HuH-7 (cell line): ENCODE results near the gene ITGA4.

Experiments used
- DNase-seq: peaks from one replicate; pipeline ENCODE4 v3.0.0; 2011; ENCODE audit warnings: low spot score

ITGA4 gene

GRCh38 chr2:181515719-181516118 is 58.5 kb downstream of the ITGA4 start:
- DNase-seq, result no peak

- no peak for DNase-seq
Measured at GRCh38 chr2:181516992-181517391, 59.8 kb downstream of the ITGA4 start.

DNA sequence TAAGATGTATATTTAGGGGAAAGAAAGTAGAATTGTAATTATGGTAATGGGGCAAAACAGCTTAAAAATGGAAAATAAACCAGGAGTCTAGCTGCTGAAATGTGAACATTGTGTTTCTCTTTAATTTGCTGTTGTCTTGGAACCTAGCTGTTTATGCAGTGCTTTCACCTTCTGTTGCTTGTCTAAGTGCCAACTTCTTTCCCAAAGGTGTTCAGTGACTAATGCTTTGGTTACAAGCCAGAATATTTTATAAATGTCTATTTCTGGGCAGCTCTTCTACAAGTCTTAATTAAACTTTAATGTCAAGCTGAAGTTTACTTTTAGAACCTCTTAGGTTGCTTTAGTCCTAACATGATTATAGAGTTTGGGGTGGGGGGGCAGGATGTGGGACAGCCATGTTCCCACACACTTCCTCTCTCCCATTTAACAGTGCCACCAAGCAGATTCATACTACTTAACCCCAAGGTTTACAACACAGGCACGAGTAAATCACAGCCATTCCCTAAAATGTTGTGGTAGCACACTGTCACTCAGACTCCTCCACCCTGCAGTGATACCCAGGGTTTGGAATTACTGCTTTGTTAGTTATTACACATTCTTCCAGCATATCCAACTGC is 60.6 kb downstream of the ITGA4 start:
- DNase-seq, result no peak

- DNase-seq, result no peak
Measured at GRCh38 chr2:181520253-181520652, 63.1 kb downstream of the ITGA4 start.

- DNase-seq, result no peak
Measured at GRCh38 chr2:181523756-181524155, 66.6 kb downstream of the ITGA4 start.

DNA sequence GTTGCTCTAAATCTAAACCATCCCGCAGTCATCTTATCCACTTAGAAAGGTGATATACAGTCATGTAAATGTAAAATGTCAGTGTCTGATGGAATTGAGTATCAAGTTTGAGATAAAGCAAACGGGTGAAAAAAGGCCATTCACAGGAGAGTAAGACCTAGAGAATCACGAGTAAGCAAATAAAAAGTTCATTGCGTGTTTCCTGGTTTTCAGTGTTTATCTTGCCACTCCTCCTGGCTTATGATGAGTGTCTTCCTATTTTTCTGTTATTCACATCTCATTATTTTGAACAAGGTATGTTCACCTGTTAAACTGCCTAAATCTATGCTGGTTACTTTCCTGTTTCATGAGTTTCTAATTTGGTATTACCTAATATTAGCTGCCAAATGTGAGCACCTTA is 68.8 kb downstream of the ITGA4 start:
- DNase-seq, result no peak

DNA sequence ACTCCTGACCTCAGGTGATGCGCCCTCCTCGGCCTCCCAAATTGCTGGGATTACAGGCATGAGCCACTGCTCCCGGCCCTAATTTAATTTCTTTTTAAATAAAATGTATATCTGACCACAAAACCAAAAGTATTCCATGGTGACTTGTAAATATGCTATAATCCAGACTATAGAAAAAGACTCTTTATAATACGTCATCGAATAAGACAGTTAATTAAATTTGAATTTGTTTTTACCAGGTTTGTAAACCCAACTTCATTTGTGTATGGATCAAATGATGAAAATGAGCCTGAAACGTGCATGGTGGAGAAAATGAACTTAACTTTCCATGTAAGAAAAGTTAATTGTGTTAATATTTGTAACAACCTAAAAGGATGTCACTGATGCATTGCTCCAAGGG is 69.9 kb downstream of the ITGA4 start:
- DNase-seq, result no peak

DNA sequence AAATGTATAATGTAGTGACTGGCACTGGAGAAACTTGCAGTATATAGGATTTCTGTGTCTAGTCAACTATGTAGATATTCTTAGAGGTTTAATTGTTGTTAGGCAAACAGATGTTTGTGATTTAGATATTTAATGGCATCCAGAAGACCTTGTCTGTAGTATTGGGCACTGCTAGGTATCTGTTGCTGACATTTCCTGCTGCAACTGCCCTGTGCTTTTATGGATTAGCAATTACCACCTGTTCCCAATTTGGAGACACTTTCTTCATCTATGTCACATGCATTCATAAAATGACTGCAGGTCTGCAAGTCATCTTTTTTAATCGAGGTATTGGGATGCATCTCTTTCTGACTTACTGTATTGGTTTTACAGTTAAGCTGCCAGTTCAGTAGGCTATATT is 71.3 kb downstream of the ITGA4 start:
- DNase-seq, result no peak

GRCh38 chr2:181536730-181537129 is 79.5 kb downstream of the ITGA4 start:
- DNase-seq, result no peak

GRCh38 chr2:181540421-181540820 is 83.2 kb downstream of the ITGA4 start:
- DNase-seq, result no peak

DNA sequence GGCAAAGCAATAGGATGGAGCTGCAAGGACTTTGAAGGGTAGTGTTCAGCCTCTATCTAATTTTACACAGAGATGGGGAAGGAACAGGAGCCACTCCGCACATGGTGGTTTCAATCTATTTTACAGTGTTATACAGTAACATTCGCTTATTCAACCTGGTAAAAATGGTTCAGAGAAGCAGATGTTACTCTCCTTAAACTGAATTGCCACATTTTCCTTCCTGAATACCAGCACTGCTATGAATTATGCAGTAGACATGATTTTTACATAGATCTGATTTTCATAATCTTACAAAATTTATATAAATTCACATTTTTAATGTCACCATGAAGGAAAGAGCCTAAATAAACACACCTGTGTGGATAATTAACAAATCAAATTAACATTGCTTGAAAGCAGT is 85.0 kb downstream of the ITGA4 start:
- no peak for DNase-seq

GRCh38 chr2:181546086-181546485 is 88.9 kb downstream of the ITGA4 start:
- no peak for DNase-seq

- no peak for DNase-seq
Measured at GRCh38 chr2:181552808-181553207, 95.6 kb downstream of the ITGA4 start.

DNA sequence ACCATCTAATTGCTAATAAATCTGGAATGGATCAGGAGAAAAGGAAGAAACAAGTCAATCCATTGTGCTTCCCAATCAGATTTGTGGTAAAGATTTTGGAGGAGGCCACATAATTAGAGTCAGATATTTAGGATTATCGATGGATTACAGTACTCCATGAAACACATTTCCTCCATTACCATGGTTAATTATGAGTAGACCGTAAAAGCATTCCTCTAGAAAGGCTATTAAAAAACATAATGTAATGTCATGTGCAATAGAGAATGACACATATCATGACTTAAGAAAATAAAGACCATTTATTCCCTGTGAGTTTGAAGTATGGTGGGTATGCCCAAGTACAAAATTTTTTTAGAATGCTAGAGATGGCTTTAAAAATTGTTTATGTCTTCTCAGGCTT is 96.1 kb downstream of the ITGA4 start:
- no peak for DNase-seq

DNA sequence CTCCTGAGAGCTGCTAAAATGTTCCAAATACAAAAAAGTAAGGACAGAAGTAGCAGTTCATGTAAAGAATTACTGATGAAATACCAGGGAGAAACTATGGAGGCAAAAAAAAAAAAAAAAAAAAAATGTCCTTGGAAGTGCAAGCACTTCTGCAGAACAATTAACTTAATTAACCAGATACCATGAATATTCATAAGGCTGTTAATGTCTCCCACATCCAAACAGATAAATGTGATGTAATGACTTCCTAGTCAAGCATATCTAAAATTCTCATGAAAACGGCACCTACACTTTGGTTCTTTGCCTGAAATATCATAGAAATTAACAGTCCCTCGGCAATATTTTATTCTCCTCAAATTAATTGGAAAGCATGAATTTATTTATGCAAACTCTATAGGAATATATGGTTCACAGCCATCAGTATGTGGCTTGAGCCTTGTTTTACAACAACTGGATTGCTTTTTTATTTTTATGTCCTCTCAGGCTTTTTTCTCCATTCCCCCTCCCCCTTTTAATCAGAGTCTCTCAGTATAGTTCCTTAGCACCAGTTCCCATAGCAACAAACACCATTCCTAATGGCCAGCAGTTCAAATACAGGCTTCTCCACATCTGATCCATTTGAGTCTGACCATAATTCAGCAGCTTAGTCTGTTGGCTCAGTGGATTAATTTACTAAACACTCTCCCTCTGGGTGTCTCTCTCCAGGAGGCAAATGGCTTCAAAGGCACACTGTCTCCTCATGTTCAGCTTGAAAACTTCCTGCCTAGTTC is 97.1 kb downstream of the ITGA4 start:
- DNase-seq, result no peak

DNA sequence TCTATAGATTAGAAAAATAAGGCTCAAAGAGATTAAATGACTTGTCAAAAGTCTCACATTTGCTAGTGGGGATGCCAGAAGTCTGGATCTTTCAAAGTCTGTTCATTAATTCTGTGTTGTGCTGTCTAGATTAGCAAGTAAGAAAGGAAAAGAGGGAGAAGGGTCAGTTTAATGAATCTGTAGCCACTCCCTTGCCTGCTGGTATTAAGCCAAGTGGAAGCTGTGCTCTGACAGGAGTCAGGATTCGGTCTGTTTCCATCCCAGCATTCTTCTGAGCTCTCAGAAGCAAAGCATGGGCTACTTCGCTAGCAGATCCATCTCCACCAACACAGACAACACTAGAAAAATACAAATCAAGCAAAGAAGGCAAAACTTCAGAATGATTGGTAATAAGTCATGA is 101.2 kb downstream of the ITGA4 start:
- no peak for DNase-seq

- DNase-seq, result no peak
Measured at GRCh38 chr2:181563101-181563692, 106.0 kb downstream of the ITGA4 start.

GRCh38 chr2:181566334-181567032 is 109.3 kb downstream of the ITGA4 start:
- no peak for DNase-seq

DNA sequence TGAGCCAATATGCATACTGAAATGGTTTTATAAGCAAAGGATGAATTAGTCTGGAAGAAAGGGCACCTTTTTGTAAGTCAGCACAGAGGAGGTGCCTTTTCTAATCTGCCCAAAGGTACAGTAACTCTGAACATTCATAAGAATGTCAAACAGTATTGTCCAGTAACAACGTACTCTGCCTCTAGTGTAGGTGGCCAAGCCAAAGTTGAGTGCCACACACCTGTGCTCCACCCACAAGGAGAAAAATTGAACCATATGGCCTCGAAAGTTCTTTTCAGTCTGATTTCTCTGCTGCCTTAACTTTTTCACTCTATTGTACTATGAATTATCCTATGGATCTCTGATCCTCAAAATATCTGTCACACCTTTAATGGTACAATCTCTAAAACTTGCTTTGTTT is 112.9 kb downstream of the ITGA4 start:
- no peak for DNase-seq

DNA sequence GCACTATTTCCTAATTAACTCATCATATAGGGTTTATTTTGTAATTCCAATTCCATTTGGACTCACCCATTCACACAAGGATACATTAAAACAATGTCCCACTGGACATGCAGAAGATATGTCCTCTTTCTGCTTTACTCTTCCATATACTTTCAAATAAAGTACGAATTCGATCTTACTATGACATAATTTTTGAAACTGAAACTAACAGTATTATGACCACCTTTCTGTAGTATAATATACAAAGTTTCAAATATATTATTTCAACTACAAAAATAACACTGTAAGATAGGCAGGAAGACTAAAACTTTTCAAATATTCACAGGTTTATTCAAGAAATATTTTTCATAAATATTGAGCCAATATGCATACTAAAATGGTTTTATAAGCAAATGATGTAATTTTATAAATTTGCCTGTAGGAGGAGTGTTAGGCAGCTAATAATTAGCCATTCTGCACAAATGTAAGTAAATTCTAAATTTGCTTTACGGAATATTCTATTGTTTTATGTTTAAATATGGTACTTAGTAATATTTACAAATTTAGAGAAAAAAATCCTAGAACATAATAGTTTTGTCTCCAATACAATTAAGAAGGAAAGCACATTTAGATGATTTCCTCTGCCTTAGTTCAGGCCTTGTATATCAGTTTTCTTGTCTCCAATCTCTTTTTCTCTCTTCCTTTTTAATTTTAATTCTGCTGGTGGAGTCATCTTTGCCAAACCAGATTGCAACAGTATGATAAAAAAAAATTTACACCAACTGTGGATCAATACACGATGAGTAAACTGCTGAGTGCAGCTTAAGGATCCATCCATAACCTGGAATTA is 113.9 kb downstream of the ITGA4 start:
- DNase-seq, result no peak

DNA sequence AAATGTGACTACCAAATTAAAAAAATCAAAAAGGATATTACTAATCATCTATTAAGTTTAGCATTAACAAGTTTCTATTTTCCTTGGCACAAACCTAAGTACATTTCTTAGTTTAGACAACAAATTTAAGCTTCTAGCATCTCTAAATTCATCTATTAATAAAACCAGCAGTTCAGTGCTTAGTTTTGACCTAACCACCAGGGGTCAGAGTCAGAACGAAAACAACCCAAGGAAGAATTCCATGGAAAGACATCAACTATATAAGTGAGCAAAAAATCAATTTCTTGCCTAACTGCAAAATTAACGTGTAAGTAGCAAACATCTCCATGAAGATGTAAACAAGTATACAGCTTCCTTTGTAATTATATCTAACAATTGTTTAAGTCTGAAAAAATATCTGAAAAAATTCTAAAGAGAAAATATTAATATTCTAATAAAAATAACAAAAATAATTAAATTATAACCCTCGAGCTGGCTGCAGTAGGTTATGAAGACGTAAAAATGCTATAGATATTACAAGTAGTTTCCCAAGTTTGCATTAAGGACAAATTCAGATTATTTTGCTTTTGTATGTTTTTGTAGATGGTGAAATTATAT is 116.1 kb downstream of the ITGA4 start:
- no peak for DNase-seq

DNA sequence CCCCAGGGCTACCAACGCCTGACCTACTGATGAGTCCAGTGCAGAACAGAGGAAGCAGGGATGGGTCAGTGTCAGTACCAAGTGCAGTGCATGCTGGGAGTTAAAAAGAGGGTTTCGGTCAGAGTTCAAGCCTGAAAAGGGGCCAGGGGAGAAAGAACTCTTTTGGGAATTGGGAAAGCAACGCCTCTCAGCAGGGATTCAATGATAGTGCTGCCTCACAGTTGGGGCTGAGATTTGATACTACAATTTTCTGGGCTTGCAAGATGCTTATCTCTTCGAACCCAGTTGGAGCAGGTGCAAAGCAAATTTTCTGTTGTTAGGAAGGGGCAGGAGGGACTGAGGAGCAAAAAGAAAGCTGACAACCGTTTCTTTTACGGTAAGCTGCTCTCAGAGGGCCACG is 117.1 kb downstream of the ITGA4 start:
- no peak for DNase-seq
